ENCODE results near the gene AP2M1.

DNA sequence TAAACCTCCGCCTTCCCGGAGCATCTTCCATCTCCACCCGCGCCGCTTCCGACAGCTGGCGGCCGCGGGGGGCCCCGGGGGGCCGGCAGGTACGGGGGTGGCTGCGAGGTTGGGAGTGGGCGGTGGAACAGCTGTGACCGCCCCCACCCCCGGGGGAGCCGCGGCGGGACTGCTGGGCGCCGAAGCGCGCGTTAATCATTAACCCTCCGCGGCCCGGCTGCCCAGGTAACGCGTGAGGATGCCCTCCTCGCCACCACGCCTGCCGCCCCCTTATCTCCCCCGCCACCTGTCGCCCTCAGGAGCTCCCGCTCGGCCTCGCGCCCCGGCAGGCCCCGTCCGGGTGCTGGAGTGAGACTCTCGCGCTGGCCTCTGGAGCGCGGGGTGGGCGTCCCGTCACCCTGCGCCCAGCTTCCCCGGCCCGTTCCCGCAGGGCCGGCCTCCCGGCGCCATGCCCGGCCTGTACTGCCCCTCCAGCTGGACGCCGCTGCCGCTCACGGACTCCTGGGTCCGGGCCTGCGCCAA, 55.5 kb downstream of the AP2M1 start:
- TF ChIP-seq, protein P1, sequence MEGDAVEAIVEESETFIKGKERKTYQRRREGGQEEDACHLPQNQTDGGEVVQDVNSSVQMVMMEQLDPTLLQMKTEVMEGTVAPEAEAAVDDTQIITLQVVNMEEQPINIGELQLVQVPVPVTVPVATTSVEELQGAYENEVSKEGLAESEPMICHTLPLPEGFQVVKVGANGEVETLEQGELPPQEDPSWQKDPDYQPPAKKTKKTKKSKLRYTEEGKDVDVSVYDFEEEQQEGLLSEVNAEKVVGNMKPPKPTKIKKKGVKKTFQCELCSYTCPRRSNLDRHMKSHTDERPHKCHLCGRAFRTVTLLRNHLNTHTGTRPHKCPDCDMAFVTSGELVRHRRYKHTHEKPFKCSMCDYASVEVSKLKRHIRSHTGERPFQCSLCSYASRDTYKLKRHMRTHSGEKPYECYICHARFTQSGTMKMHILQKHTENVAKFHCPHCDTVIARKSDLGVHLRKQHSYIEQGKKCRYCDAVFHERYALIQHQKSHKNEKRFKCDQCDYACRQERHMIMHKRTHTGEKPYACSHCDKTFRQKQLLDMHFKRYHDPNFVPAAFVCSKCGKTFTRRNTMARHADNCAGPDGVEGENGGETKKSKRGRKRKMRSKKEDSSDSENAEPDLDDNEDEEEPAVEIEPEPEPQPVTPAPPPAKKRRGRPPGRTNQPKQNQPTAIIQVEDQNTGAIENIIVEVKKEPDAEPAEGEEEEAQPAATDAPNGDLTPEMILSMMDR (conservative IDR thresholded peaks at IDR 0.05 in 1 of 2, IDR thresholded peaks at IDR 0.05 in 1 of 2; ENCODE audit: low read depth in 1 of 2, low read length in 2 of 2) = no peak
- no peak for TF ChIP-seq EZH2 (IDR thresholded peaks at IDR 0.05; ENCODE audit: low read length, missing control alignments)
